Right lobe of liver (tissue), 4 donors: Measurements from ENCODE around the gene FNDC10.

Experiments
- CTCF ChIP-seq, 4 donors: fragments of 200-600 bp in 3 of 4; fragments of 450-650 bp in 1 of 4; IDR thresholded peaks; one replicate each; pipeline versions ENCODE4 v1.5.1 to v1.8.0; 2016 to 2022; ENCODE audit warnings: antibody characterized with exemption in 4 of 4, mild to moderate bottlenecking in 2 of 4
- POLR2A ChIP-seq: fragments of 450-650 bp; IDR thresholded peaks from one replicate; pipeline ENCODE4 v1.6.1; 2017; ENCODE audit warnings: antibody characterized with exemption, mild to moderate bottlenecking
- donor health status: DM: no; HTN: no; CAD: no.
- donor health status: DM: no; HTN: no; CAD: no.
- donor health status: DM: no; HTN: yes; CAD: no.

- TF ChIP-seq CTCF (IDR thresholded peaks at IDR 0.05) (no peak), POLR2A (no peak)
These were observed 27.4 kb upstream of the FNDC10 start for GRCh38 chr1:1627261-1627828.
